ENCODE measurements around the gene MSLN. TPM values are rescaled to one million over a fixed set of nuclear protein-coding genes. Genes with fewer than 3 reads are reported as not detected.

MSLN gene
- total RNA-seq, 2 donors from 2014 or later: 2.1 TPM; not detected in 1

GRCh38 chr16:763369-764183 lies 3.0 kb downstream of the MSLN start:
- H3K27me3 ChIP-seq: no peaks in the 10 kb centered on the region
- no peaks in the 10 kb centered on the region for H3K4me1 ChIP-seq
- no peak for ATAC-seq
- TF ChIP-seq, protein P1, sequence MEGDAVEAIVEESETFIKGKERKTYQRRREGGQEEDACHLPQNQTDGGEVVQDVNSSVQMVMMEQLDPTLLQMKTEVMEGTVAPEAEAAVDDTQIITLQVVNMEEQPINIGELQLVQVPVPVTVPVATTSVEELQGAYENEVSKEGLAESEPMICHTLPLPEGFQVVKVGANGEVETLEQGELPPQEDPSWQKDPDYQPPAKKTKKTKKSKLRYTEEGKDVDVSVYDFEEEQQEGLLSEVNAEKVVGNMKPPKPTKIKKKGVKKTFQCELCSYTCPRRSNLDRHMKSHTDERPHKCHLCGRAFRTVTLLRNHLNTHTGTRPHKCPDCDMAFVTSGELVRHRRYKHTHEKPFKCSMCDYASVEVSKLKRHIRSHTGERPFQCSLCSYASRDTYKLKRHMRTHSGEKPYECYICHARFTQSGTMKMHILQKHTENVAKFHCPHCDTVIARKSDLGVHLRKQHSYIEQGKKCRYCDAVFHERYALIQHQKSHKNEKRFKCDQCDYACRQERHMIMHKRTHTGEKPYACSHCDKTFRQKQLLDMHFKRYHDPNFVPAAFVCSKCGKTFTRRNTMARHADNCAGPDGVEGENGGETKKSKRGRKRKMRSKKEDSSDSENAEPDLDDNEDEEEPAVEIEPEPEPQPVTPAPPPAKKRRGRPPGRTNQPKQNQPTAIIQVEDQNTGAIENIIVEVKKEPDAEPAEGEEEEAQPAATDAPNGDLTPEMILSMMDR (IDR thresholded peaks at IDR 0.05): no peak
- TF ChIP-seq POLR2A (IDR thresholded peaks at IDR 0.05): no peak
- no peak for DNase-seq
- H3K36me3 ChIP-seq (replicated peaks in 1 of 2; ENCODE audit: insufficient read depth in 1 of 2, low read depth in 2 of 2): no peaks in the 10 kb centered on the region
- WGBS, 2 donors: 56 to 59% methylated on average over 7 to 20 of the region's 21 CpGs
- no peak overlapping the region for H3K27ac ChIP-seq
- H3K9me3 ChIP-seq: no peaks in the 10 kb centered on the region
- H3K4me3 ChIP-seq: no peak overlapping the region
- intact Hi-C loops (cut with DNase I): no loop called here

- no peak for ATAC-seq
- intact Hi-C loops (cut with DNase I): no loop called here
Measured at GRCh38 chr16:764184-764750, 3.7 kb downstream of the MSLN start.

GRCh38 chr16:764848-765487 lies 4.4 kb downstream of the MSLN start:
- WGBS, 2 donors: 74 to 77% methylated on average over 12 to 36 of the region's 38 CpGs
- ATAC-seq: no peak
- Histone ChIP-seq H3K27ac (no peak overlapping the region), H3K4me3 (no peak overlapping the region), H3K9me3 (no peaks in the 10 kb centered on the region), H3K36me3 (replicated peaks in 1 of 2; ENCODE audit: insufficient read depth in 1 of 2, low read depth in 2 of 2) (no peaks in the 10 kb centered on the region), H3K4me1 (no peaks in the 10 kb centered on the region), H3K27me3 (no peaks in the 10 kb centered on the region)
- TF ChIP-seq POLR2A (IDR thresholded peaks at IDR 0.05): no peak
- TF ChIP-seq, protein P1 (IDR thresholded peaks at IDR 0.05): no peak
- DNase-seq: no peak
- intact Hi-C loops (cut with DNase I): no loop called here

More at GRCh38 chr16:764184-764750, 3.7 kb downstream of the MSLN start:
- Histone ChIP-seq H3K4me3 (no peak overlapping the region), H3K27me3 (no peaks in the 10 kb centered on the region), H3K36me3 (replicated peaks in 1 of 2; ENCODE audit: insufficient read depth in 1 of 2, low read depth in 2 of 2) (no peaks in the 10 kb centered on the region), H3K4me1 (no peaks in the 10 kb centered on the region), H3K27ac (no peak overlapping the region), H3K9me3 (no peaks in the 10 kb centered on the region)
- 54 to 90% methylated on average over 2 to 20 of the region's 20 CpGs for WGBS, 2 donors
- no peak for TF ChIP-seq POLR2A (IDR thresholded peaks at IDR 0.05)
- TF ChIP-seq, protein P1 (IDR thresholded peaks at IDR 0.05): no peak
- no peak for DNase-seq

DNA sequence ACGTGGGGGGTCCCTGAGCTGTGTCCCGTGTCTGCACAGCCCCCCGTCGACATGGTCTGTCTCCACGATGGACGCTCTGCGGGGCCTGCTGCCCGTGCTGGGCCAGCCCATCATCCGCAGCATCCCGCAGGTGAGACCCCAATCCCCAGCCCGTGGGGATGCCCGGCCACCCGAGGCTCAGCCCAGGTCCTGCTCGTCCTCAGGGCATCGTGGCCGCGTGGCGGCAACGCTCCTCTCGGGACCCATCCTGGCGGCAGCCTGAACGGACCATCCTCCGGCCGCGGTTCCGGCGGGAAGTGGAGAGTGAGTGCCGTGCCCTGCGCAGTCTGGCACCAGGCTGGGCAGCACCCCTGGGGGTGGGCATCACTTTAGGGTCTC lies 4.9 kb downstream of the MSLN start:
- Histone ChIP-seq H3K4me3 (no peak overlapping the region), H3K36me3 (replicated peaks in 1 of 2; ENCODE audit: insufficient read depth in 1 of 2, low read depth in 2 of 2) (no peaks in the 10 kb centered on the region), H3K4me1 (no peaks in the 10 kb centered on the region), H3K27ac (no peak overlapping the region), H3K27me3 (no peaks in the 10 kb centered on the region), H3K9me3 (no peaks in the 10 kb centered on the region)
- 77 to 80% methylated on average over 10 to 28 of the region's 29 CpGs for WGBS, 2 donors
- DNase-seq (no peak), ATAC-seq (no peak)
- TF ChIP-seq, protein P1 (IDR thresholded peaks at IDR 0.05): no peak
- TF ChIP-seq POLR2A (IDR thresholded peaks at IDR 0.05): no peak
- intact Hi-C loops (cut with DNase I): no loop called here
